AG09309 (cell line): ENCODE results near the gene DPP6.

Source experiments
- DNase-seq: peaks from one replicate; pipeline ENCODE4 v3.0.0-alpha.2; 2010; ENCODE audit warnings: low read depth
- H3K4me3 ChIP-seq: 2 replicates; pipeline ENCODE4 v1.5.1; 2011; ENCODE audit warnings: mild to moderate bottlenecking, low read depth, low read length, moderate library complexity; ENCODE audit not compliant: control insufficient read depth
- TF ChIP-seq, protein P1 (sequence below): IDR thresholded peaks from 2 replicates; pipeline ENCODE4 v1.5.1; 2011; ENCODE audit warnings: mild to moderate bottlenecking, low read depth, low read length, inconsistent platforms; ENCODE audit not compliant: insufficient read depth, control insufficient read depth; ENCODE audit errors: missing control alignments

DPP6 gene

DNA sequence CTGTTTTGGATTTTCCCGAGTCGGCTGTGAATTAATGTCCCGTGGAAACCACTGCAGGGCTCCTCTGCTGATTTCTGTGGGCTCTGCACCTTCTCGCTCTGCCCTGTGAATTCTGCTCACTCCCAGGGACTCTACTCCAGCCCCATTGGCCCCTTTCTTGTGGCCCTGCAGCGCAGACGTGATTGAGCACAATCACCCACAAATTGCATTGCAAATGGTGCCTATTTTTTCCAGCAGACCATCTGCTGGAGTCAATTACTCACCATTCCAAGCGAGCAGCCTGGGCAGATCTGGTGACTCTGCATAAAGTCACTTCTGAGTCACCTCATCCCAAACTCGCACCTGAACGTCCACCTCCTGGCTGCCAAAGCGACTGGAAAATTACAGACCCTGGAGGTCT is 714.9 kb downstream of the DPP6 start:
- TF ChIP-seq, protein P1, sequence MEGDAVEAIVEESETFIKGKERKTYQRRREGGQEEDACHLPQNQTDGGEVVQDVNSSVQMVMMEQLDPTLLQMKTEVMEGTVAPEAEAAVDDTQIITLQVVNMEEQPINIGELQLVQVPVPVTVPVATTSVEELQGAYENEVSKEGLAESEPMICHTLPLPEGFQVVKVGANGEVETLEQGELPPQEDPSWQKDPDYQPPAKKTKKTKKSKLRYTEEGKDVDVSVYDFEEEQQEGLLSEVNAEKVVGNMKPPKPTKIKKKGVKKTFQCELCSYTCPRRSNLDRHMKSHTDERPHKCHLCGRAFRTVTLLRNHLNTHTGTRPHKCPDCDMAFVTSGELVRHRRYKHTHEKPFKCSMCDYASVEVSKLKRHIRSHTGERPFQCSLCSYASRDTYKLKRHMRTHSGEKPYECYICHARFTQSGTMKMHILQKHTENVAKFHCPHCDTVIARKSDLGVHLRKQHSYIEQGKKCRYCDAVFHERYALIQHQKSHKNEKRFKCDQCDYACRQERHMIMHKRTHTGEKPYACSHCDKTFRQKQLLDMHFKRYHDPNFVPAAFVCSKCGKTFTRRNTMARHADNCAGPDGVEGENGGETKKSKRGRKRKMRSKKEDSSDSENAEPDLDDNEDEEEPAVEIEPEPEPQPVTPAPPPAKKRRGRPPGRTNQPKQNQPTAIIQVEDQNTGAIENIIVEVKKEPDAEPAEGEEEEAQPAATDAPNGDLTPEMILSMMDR = no peak
- DNase-seq = no peak
- no peak overlapping the region for H3K4me3 ChIP-seq

DNA sequence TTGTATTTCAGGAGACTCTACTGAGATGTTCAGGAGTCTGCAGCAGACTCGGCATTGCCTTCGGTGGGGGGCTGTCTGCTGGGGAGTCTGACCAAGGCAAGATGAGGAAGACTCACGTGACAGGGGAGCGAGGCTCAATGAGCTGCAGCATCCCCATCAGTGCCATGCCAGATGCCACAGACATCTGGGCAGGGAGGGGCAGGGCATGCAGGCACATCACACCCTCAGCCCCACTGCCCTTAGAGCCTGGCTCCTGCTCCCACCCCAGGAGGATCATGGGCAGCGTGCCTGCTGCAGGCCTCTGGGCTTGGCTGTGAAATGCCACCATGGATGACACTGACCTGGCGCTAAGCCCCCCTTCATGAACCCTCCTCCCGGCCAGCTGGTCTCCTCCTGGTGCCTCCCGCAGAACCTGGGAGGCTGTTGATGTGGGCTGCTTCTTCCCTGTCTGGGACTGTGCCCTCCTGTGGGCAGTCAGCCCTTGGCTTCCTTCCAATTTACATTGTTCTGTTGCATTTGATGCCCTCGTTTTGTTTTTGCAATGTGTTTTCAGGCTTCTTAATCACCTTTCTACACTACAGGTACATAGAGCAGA is 715.7 kb downstream of the DPP6 start:
- no peak overlapping the region for H3K4me3 ChIP-seq
- DNase-seq = no peak
- TF ChIP-seq, protein P1 = no peak

DNA sequence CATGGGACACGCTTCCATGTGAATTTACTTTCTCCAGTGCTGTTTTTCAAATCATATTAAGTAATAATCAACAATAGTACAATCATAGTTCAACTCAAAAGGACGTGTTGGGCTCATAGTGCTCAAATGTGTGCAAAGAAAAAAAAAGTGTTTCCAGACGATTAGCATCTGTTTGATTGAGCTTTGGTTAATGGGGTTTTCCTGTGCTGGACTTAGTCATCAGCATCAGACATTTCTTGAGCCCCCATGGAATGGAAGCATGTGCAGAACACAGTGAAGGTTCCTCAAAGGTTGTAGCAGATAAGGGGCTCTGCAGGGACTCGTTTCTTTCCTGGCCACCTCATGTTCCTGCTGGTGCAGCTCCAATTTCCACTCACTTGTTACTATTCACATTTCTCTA is 716.8 kb downstream of the DPP6 start:
- H3K4me3 ChIP-seq = no peak overlapping the region
- TF ChIP-seq, protein P1 = no peak
- DNase-seq = no peak

DNA sequence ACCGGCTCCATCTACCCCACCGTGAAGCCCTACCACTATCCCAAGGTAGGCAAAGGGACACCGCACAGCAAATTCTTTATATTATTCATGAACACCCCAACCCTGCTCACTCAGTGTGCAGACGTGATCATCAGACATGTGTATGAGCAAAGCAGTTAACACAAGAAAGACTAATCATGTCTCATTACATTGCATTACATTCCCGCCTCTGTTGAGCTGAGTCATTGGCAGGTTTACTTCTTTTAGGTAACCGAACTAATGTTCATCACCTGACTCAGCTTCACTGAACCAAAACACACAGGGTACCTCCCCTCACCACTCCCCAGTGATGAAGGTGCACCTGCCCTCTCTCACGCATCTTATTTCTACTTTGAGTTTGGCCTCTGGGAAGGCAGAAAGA is 717.3 kb downstream of the DPP6 start:
- no peak for DNase-seq
- H3K4me3 ChIP-seq = no peak overlapping the region
- TF ChIP-seq, protein P1 = no peak

DNA sequence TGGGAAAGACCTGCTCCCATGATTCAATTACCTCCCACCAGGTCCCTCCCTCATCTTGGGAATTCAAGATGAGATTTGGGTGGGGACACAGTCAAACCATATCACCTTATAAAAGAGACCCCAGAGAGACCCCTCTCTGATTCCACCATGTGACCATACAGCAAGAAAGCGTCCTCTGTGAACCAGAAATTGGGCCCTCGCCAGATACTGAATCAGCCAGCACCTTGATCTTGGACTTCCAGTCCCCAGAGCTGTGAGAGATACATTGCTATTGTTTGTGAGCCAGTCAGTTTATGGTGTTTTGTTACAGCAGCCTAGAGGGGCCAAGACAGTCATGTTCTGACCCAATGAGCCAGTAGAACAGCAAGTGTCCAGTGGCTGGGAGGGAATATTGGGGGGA is 718.2 kb downstream of the DPP6 start:
- no peak overlapping the region for H3K4me3 ChIP-seq
- TF ChIP-seq, protein P1 = no peak
- no peak for DNase-seq

DNA sequence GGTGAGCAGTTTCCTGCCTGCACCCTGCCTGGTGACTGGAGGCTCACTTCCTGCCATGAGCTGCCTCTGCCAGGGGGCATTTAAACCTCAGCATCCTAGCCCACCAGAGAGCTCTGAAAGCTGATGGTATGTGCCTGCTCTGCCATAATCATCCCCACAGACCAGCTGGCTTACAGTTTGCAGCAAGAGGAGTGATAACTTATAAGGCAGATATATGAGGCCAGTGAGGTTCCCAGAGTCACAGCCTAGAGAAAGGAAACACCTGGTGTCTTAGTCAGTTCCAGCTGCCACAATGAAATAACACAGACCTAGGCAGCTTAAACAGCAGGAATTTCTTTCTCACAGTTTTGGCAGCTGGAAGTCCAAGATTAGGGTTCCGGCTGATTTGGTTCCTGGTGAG is 718.8 kb downstream of the DPP6 start:
- DNase-seq = no peak
- no peak overlapping the region for H3K4me3 ChIP-seq
- TF ChIP-seq, protein P1 = no peak
